Fibroblast of pulmonary artery (primary cell): ENCODE data around the gene LHFPL6.

Source experiments
- DNase-seq: peaks from one replicate; pipeline ENCODE4 v3.0.0-alpha.2; 2010; ENCODE audit warnings: low read depth
- H3K4me3 ChIP-seq: replicated peaks from 2 replicates; pipeline ENCODE4 v1.5.1; 2011; ENCODE audit warnings: low read depth, mild to moderate bottlenecking, control low read depth, low read length, moderate library complexity
- CTCF ChIP-seq: IDR thresholded peaks from 2 replicates; pipeline ENCODE4 v1.5.1; 2011; ENCODE audit warnings: mild to moderate bottlenecking, control low read depth, low read length, inconsistent platforms; ENCODE audit errors: missing control alignments

Gene LHFPL6

GRCh38 chr13:39509616-39510315 lies 93.2 kb downstream of the LHFPL6 start:
- DNase-seq, result no peak
- H3K4me3 ChIP-seq, result no peak overlapping the region
- no peak for TF ChIP-seq CTCF

- H3K4me3 ChIP-seq, result no peak overlapping the region
- TF ChIP-seq CTCF, result no peak
- DNase-seq, result no peak
These were observed 96.2 kb downstream of the LHFPL6 start for GRCh38 chr13:39506559-39507390.

- DNase-seq, result no peak
- no peak overlapping the region for H3K4me3 ChIP-seq
- no peak for TF ChIP-seq CTCF
These were observed 97.8 kb downstream of the LHFPL6 start for GRCh38 chr13:39505151-39505550.

- H3K4me3 ChIP-seq, result no peak overlapping the region
- TF ChIP-seq CTCF, result no peak
- no peak for DNase-seq
These were observed 99.9 kb downstream of the LHFPL6 start for GRCh38 chr13:39503048-39503447.

GRCh38 chr13:39501702-39502324 lies 101.2 kb downstream of the LHFPL6 start:
- no peak overlapping the region for H3K4me3 ChIP-seq
- no peak for DNase-seq
- TF ChIP-seq CTCF, result no peak

GRCh38 chr13:39499604-39500003 lies 103.4 kb downstream of the LHFPL6 start:
- DNase-seq, result no peak
- TF ChIP-seq CTCF, result no peak
- no peak overlapping the region for H3K4me3 ChIP-seq
